GM11168 (cell line): ENCODE measurements around the gene RAB7B.
"Not testable (repeated sequence)": the region's sequence is repeated elsewhere in the genome, so short reads cannot be mapped to it uniquely, and the experiment has no call there.

Source experiments
- in situ Hi-C: fragments of 300-500 bp; cut with MboI; formaldehyde crosslinking; loops from one replicate; pipeline ENCODE4 v1.12.0; 2022; ENCODE audit warnings: low sequenced_read_pairs; ENCODE audit not compliant: unreplicated experiment

Gene RAB7B

GRCh38 chr1:206002871-206003801 lies at the start of gene RAB7B:
Gene RAB7B, minus strand, starts transcription at chr1:206003395. Its CDS starts 9,260 bp downstream, at chr1:205994135.
- in situ Hi-C loops: no loop called here

- in situ Hi-C loops: not testable (repeated sequence)
Observed at GRCh38 chr1:206052231-206052865, 49.2 kb upstream of the RAB7B start.

GRCh38 chr1:206050655-206051235 lies 47.5 kb upstream of the RAB7B start:
- in situ Hi-C loops: no loop called here

GRCh38 chr1:206049919-206050600 lies 46.9 kb upstream of the RAB7B start:
- in situ Hi-C loops: no loop called here

- in situ Hi-C loops: no loop called here
Observed at GRCh38 chr1:206049293-206049692, 46.1 kb upstream of the RAB7B start.

- in situ Hi-C loops: no loop called here
Observed at GRCh38 chr1:206048582-206048981, 45.4 kb upstream of the RAB7B start.

- in situ Hi-C loops: no loop called here
Observed at GRCh38 chr1:206047271-206047670, 44.1 kb upstream of the RAB7B start.

- in situ Hi-C loops: no loop called here
Observed at GRCh38 chr1:206041640-206042039, 38.4 kb upstream of the RAB7B start.

GRCh38 chr1:206040328-206040727 lies 37.1 kb upstream of the RAB7B start:
- in situ Hi-C loops: no loop called here

GRCh38 chr1:206039046-206039973 lies 36.1 kb upstream of the RAB7B start:
- in situ Hi-C loops: no loop called here

GRCh38 chr1:206037581-206037980 lies 34.4 kb upstream of the RAB7B start:
- in situ Hi-C loops: no loop called here

- in situ Hi-C loops: no loop called here
Observed at GRCh38 chr1:206036663-206037455, 33.7 kb upstream of the RAB7B start.

GRCh38 chr1:206035027-206035426 lies 31.8 kb upstream of the RAB7B start:
- in situ Hi-C loops: no loop called here

GRCh38 chr1:206032380-206033140 lies 29.4 kb upstream of the RAB7B start:
- in situ Hi-C loops: loop anchor here (5.0 kb wide), 1 partner anchor 70 kb away; no protein-coding TSS in a partner anchor

- in situ Hi-C loops: loop anchor here (5.0 kb wide), 1 partner anchor 72 kb away; no protein-coding TSS in a partner anchor
Observed at GRCh38 chr1:206030714-206031113, 27.5 kb upstream of the RAB7B start.

- in situ Hi-C loops: loop anchor here (5.0 kb wide), 1 partner anchor 72 kb away; no protein-coding TSS in a partner anchor
Observed at GRCh38 chr1:206030191-206030590, 27.0 kb upstream of the RAB7B start.

GRCh38 chr1:206029484-206029883 lies 26.3 kb upstream of the RAB7B start:
- in situ Hi-C loops: no loop called here
